Activated naive CD4-positive, alpha-beta T cell treated with anti-CD3 and anti-CD28 coated beads for 36 hours (primary cell): ENCODE measurements around the gene TCFL5. TPM values are rescaled to one million over a fixed set of nuclear protein-coding genes. Genes with fewer than 3 reads are reported as not detected.
A peak's percentile ranks its signal among the peaks of the same experiment; 100 is the strongest.

Source experiments
- CTCF ChIA-PET: fragments of 350-600 bp; sonication (Branson Sonifier 250); formaldehyde crosslinking; loops from one replicate; lab custom pipeline; 2021; ENCODE audit warnings: antibody characterized with exemption; lab: Charles Lee
- DNase-seq: peaks from one replicate; pipeline ENCODE4 v3.0.0-alpha.2; 2020
- H3K27ac Mint-ChIP-seq: one replicate; pipeline ENCODE4 v1.8.0; 2021; ENCODE audit warnings: mild to moderate bottlenecking, mixed read lengths
- H3K27me3 Mint-ChIP-seq: one replicate; pipeline ENCODE4 v1.8.0; 2021; ENCODE audit warnings: low read depth, mixed read lengths
- H3K36me3 Mint-ChIP-seq: one replicate; pipeline ENCODE4 v1.8.0; 2021; ENCODE audit warnings: low read depth, mixed read lengths
- H3K4me1 Mint-ChIP-seq: one replicate; pipeline ENCODE4 v1.8.0; 2021; ENCODE audit warnings: low read depth, mixed read lengths
- H3K4me3 Mint-ChIP-seq: one replicate; pipeline ENCODE4 v1.8.0; 2021; ENCODE audit warnings: mild to moderate bottlenecking, moderate library complexity, mixed read lengths
- H3K9me3 Mint-ChIP-seq: one replicate; pipeline ENCODE4 v1.8.0; 2021; ENCODE audit warnings: mixed read lengths
- intact Hi-C: fragments of 100-400 bp; cut with micrococcal nuclease; formaldehyde crosslinking; loops from one replicate; pipeline ENCODE4 v1.15.1; 2023
- total RNA-seq, 2 experiments: library from RNA; stranded (reverse); gene quantifications; one replicate each; pipeline ENCODE4 v1.2.3, GENCODE V29; 2021

TCFL5 gene
- total RNA-seq, 2 experiments from 2014 or later: 5.4 to 5.5 TPM

DNA sequence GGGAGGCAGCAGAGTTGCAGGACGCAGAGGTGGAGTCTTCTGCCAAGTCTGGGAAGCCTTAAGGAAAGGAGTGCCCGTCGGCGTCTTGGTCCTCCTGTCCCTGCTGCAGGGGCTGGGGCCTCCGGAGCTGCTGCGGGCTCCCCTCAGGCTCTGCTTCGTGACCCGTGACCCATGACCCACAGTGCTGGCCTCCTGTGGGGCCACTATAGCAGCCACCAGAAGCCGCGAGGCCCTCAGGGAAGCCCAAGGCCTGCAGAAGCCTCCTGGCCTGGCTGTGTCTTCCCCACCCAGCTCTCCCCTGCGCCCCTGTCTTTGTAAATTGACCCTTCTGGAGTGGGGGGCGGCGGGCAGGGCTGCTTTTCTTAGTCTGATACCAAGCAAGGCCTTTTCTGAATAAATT is 48.0 kb downstream of the TCFL5 start:
- H3K27me3 Mint-ChIP-seq: peaks cover 21% of the 10 kb centered on the region
- intact Hi-C loops: no loop called here
- H3K27ac Mint-ChIP-seq: no peak overlapping the region
- H3K9me3 Mint-ChIP-seq: no peaks in the 10 kb centered on the region
- peaks cover 4% of the 10 kb centered on the region for H3K36me3 Mint-ChIP-seq
- DNase-seq: no peak
- H3K4me3 Mint-ChIP-seq: no peak overlapping the region
- CTCF ChIA-PET: no interaction called here
- peaks cover 6% of the 10 kb centered on the region for H3K4me1 Mint-ChIP-seq

DNA sequence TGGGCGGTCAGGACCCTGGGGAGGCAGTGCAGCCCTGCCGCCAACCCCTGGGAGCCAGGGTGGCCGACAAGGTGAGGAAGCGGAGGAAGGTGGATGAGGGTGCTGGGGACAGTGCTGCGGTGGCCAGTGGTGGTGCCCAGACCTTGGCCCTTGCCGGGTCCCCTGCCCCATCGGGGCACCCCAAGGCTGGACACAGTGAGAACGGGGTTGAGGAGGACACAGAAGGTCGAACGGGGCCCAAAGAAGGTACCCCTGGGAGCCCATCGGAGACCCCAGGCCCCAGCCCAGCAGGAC is 48.8 kb downstream of the TCFL5 start:
- CTCF ChIA-PET: no interaction called here
- H3K4me3 Mint-ChIP-seq: no peak overlapping the region
- no peaks in the 10 kb centered on the region for H3K9me3 Mint-ChIP-seq
- intact Hi-C loops: no loop called here
- peaks cover 8% of the 10 kb centered on the region for H3K36me3 Mint-ChIP-seq
- H3K4me1 Mint-ChIP-seq: peaks cover 11% of the 10 kb centered on the region
- H3K27me3 Mint-ChIP-seq: peaks cover 15% of the 10 kb centered on the region
- no peak for DNase-seq
- no peak overlapping the region for H3K27ac Mint-ChIP-seq

DNA sequence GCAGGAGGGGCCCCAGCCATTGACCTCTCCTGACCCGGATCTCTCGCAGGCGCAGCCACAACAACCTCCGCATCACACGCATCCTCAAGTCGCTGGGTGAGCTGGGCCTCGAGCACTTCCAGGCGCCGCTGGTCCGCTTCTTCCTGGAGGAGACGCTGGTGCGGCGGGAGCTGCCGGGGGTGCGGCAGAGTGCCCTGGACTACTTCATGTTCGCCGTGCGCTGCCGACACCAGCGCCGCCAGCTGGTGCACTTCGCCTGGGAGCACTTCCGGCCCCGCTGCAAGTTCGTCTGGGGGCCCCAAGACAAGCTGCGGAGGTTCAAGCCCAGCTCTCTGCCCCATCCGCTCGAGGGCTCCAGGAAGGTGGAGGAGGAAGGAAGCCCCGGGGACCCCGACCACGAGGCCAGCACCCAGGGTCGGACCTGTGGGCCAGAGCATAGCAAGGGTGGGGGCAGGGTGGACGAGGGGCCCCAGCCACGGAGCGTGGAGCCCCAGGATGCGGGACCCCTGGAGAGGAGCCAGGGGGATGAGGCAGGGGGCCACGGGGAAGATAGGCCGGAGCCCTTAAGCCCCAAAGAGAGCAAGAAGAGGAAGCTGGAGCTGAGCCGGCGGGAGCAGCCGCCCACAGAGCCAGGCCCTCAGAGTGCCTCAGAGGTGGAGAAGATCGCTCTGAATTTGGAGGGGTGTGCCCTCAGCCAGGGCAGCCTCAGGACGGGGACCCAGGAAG is 49.3 kb downstream of the TCFL5 start:
- Mint-ChIP-seq H3K36me3 (peaks cover 8% of the 10 kb centered on the region), H3K27ac (no peak overlapping the region), H3K4me1 (peaks cover 13% of the 10 kb centered on the region), H3K27me3 (peaks cover 12% of the 10 kb centered on the region), H3K4me3 (no peak overlapping the region), H3K9me3 (no peaks in the 10 kb centered on the region)
- CTCF ChIA-PET: interaction anchor here (1.1 kb wide), 1 partner anchor 196 kb away, joined by 3 read pairs; no protein-coding TSS in a partner anchor
- intact Hi-C loops: no loop called here
- no peak for DNase-seq

DNA sequence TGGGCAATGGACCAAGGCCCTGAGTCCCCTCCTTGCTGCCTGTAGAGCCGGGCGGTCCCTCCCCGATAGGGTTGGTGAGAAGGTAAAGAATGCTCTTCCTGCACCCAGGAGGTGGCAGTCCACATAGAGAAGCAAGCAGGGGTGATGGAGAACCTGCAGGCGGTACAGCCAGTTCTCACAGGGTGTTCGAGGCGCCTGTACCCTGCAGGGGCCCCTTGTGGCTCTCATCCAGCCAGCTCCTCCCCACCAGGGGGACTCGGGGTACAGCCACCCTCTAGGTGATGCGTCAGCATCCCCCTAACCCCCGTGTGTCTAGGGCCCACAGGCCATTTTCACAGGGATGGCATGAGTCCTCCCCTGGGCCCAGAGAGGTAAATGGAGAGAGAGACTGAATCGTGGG is 49.9 kb downstream of the TCFL5 start:
- no peak for DNase-seq
- Mint-ChIP-seq H3K4me3 (no peak overlapping the region), H3K27ac (no peak overlapping the region), H3K4me1 (peaks cover 18% of the 10 kb centered on the region), H3K9me3 (no peaks in the 10 kb centered on the region), H3K27me3 (peaks cover 12% of the 10 kb centered on the region), H3K36me3 (peaks cover 8% of the 10 kb centered on the region)
- CTCF ChIA-PET: interaction anchor here (1.1 kb wide), 1 partner anchor 195 kb away, joined by 3 read pairs; no protein-coding TSS in a partner anchor
- intact Hi-C loops: no loop called here

DNA sequence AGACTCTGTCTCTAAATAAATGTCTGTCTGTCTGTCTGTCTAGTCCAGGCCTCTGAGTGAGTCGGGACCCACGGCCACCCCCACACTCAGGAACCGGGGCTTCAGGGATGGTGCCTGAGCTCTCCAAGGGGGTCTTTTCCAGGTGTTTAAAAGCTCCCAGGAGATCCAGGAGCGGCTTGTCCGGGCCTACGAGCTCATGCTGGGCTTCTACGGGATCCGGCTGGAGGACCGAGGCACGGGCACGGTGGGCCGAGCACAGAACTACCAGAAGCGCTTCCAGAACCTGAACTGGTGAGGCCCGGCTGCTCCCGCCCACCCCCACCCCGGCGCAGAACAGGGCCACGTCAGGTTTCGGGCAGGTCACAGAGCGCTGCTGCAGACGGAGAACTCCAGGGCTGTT is 50.3 kb downstream of the TCFL5 start:
- Mint-ChIP-seq H3K27ac (no peak overlapping the region), H3K4me1 (peaks cover 20% of the 10 kb centered on the region), H3K4me3 (no peak overlapping the region), H3K36me3 (peaks cover 8% of the 10 kb centered on the region), H3K27me3 (peaks cover 11% of the 10 kb centered on the region), H3K9me3 (no peaks in the 10 kb centered on the region)
- CTCF ChIA-PET: no interaction called here
- intact Hi-C loops: no loop called here
- DNase-seq: no peak

DNA sequence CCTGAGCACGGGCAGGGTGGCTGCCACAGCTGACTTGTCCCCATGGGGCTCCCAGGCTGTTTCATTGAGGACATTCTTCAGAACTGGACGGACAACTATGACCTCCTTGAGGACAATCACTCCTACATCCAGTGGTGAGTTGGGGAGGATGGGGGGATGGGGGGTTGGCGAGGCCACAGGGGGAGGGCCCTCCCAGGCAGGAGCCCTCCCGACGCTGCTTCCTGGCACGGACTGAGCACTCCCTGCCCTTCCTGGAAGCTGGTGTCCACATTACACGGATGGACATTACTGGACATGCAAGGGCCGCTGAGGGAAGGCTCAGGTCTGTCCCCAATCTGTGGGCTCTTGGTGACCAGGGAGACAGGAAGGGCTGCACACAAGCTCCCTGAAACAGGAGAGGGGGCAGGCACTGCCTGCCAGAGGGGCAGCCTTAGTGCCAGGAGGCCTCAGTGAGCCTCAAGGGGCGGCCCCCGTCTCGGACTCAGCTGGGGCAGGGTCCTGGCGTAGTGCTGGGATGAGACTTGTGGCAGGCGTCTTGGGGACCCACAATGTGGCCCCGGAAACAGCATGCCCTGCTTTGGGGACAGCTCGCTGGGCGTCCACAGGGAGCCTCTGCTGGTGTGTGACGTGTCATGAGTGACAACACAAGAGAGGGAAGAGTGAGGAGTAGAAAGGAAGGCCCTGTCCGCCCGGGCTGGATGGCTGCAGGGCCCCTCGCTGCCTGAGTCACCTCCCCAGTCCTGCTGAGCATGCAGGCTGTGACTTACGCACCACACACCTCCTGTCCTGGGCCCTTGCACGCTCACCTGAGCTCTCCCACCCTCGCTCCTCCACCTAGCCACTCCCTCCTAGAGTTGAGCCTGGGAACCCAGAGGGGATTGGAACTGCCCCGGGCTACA is 51.8 kb downstream of the TCFL5 start:
- Mint-ChIP-seq H3K4me1 (peaks cover 20% of the 10 kb centered on the region), H3K9me3 (no peaks in the 10 kb centered on the region), H3K4me3 (no peak overlapping the region), H3K27me3 (no peaks in the 10 kb centered on the region), H3K27ac (no peak overlapping the region), H3K36me3 (peaks cover 8% of the 10 kb centered on the region)
- CTCF ChIA-PET: no interaction called here
- no peak for DNase-seq
- intact Hi-C loops: loop anchor here (2.0 to 5.0 kb wide), 3 partner anchors 15 to 402 kb away; partner anchors contain the start of gene CABLES2

DNA sequence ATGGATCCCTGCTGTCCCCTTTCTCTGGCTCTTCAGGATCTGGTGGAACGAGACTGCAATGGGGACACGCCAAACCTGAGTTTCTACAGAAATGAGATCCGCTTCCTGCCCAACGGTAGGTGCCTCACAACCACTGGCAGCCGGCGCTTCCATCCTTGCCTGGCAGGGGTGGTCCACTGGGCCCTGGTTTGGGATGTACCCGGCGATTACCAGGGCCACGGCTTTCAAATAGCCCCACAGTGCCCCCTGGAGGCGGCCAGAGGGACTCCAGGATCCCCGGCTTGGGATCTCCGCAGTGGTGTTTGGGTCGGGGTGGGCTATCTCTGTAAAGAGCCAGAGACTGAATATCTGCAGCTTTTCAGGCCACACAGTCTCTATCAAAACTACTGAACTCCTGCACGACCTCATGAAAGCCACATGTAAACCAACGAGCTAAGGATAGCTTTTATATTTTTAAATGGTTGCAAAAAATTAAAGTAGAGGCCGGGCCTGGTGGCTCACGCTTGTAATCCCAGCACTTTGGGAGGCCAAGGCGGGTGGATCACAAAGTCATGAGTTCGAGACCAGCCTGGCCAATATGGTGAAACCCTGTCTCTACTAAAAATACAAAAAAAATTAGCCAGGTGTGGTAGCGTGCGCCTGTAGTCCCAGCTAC is 53.3 kb downstream of the TCFL5 start:
- CTCF ChIA-PET: interaction anchor here (0.6 to 2.1 kb wide), 13 partner anchors 13 to 309 kb away, joined by 3 to 25 read pairs (median 4); partner anchors contain the start of gene MRGBP
- no peak overlapping the region for H3K4me3 Mint-ChIP-seq
- H3K27ac Mint-ChIP-seq: no peak overlapping the region
- peaks cover 24% of the 10 kb centered on the region for H3K4me1 Mint-ChIP-seq
- DNase-seq: peak; percentile 82
- H3K9me3 Mint-ChIP-seq: no peaks in the 10 kb centered on the region
- no peaks in the 10 kb centered on the region for H3K27me3 Mint-ChIP-seq
- H3K36me3 Mint-ChIP-seq: peaks cover 9% of the 10 kb centered on the region
- intact Hi-C loops: loop anchor here (2.0 to 5.0 kb wide), 3 partner anchors 14 to 401 kb away; partner anchors contain the start of gene CABLES2

DNA sequence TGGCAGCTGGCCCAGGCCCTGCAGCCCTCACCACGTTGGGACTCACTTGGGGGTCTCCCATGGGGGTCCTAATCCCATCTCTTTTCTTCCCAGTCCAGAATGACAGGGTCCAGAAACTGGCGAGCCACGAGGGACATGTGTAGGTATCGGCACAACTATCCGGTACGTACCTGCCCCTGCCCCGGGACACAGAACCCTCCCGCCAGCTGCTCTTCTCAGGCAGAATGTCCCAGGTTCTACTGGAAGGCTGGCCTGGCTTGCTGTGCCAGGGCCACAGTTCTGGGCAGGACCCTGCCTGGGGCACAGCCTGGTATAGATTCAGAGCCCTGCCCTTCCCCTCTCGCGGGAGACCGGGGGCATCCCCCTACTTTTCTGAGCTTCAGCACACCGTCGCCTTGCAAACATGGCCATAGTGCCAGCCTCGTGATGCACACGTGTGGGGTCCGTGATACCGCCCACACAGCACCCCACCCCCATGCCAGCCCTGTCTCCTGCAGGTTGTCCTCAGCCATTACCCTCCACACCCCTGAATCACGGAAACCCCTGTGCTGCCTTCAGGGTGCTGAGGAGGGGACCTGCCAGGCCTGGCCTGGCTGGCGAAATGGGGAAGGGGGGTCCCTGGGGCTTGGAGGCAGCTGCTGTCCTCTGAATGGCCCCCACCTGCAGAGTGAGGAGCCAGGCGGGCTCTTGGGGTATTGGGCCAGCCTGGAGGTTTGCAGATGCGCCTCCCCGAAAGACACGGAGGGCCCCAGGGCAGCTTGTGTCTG is 54.0 kb downstream of the TCFL5 start:
- H3K4me3 Mint-ChIP-seq: no peak overlapping the region
- no peaks in the 10 kb centered on the region for H3K9me3 Mint-ChIP-seq
- H3K27ac Mint-ChIP-seq: no peak overlapping the region
- intact Hi-C loops: loop anchor here (1.0 to 5.0 kb wide), 4 partner anchors 13 to 400 kb away; partner anchors contain the start of gene CABLES2
- H3K27me3 Mint-ChIP-seq: no peaks in the 10 kb centered on the region
- DNase-seq: no peak
- H3K36me3 Mint-ChIP-seq: peaks cover 8% of the 10 kb centered on the region
- CTCF ChIA-PET: interaction anchor here (1.0 to 2.1 kb wide), 11 partner anchors 12 to 308 kb away, joined by 3 to 25 read pairs (median 4); partner anchors contain the start of gene MRGBP
- H3K4me1 Mint-ChIP-seq: peaks cover 24% of the 10 kb centered on the region

DNA sequence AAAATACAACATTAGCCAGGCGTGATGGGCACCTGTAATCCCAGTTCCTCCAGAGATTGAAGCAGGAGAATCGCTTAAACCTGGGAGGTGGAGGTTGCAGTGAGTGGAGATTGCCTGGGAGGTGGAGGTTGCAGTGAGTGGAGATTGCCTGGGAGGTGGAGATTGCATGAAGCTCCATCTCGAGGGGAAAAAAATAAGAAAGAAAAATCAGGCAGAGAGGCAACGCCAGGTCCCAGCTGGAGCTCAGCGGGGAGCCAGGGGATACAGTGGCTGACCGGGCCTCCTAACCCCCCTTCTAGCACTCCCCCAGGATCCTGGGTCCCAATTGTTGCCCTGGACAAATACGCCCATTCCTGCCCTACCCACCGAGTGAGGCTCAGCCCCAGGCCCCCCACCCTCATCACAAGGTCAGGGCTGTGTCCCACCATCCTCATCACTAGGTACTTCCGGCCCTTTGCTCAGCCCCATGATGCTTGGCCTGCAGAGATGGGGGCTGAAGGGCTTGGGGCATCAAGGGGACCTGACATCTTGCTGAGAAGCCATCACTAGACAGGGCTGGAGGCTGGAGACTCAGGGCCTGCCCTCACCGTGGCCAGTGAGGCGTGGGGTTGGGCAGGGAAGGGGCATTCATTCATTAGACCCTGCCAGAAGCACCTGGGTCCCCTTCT is 55.1 kb downstream of the TCFL5 start:
- CTCF ChIA-PET: interaction anchor here (0.5 to 1.4 kb wide), 2 partner anchors 27 to 128 kb away, joined by 4 read pairs; no protein-coding TSS in a partner anchor
- H3K36me3 Mint-ChIP-seq: peaks cover 8% of the 10 kb centered on the region
- H3K27me3 Mint-ChIP-seq: no peaks in the 10 kb centered on the region
- no peaks in the 10 kb centered on the region for H3K9me3 Mint-ChIP-seq
- H3K4me1 Mint-ChIP-seq: peaks cover 24% of the 10 kb centered on the region
- H3K27ac Mint-ChIP-seq: no peak overlapping the region
- DNase-seq: no peak
- intact Hi-C loops: loop anchor here (1.0 to 5.0 kb wide), 3 partner anchors 104 to 399 kb away; partner anchors contain the start of gene CABLES2
- H3K4me3 Mint-ChIP-seq: peak overlapping the region; percentile 79

DNA sequence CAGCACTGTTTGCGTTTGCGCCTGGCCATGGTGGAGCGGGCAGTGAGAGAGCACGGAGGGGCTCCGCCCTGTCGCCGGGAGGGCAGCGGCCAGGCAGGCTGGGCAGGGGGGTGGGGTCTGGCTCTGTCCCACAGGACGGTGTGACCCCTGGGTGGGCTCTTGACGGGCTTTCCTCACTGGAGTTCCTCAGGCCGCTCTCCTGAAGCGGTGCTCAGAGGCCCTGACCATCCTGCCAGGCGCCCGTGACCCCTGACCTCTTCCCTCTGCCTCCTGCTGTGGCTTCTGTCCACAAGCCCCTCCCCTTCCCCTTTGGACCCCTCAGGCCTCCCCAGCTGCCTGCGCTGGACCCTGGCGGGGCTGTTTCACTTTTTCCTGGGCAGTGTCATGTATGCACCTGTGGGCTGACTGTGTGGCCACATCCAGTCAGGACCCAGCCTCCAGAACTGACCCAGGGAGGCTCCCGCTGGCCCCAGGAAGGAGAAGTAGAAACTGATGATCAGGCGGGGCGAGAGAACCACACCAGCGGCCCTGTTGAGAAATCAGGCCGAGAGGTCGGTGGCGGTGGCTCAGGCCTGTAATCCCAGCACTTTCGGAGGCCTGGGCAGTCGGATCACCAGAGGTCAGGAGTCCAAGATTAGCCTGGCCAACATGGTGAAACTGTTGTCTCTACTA is 55.8 kb downstream of the TCFL5 start:
- DNase-seq: no peak
- CTCF ChIA-PET: interaction anchor here (0.5 to 0.9 kb wide), 2 partner anchors 12 to 27 kb away, joined by 3 to 4 read pairs; no protein-coding TSS in a partner anchor
- Mint-ChIP-seq H3K4me1 (peaks cover 24% of the 10 kb centered on the region), H3K27ac (no peak overlapping the region), H3K27me3 (no peaks in the 10 kb centered on the region), H3K36me3 (peaks cover 8% of the 10 kb centered on the region), H3K9me3 (no peaks in the 10 kb centered on the region), H3K4me3 (peak overlapping the region; percentile 79)
- intact Hi-C loops: loop anchor here (5.0 kb wide), 2 partner anchors 104 to 399 kb away; partner anchors contain the start of gene CABLES2
